NCI-H2029 (cell line): Measurements from ENCODE around the gene CTIF.
A peak's percentile ranks its signal among the peaks of the same experiment; 100 is the strongest.

Experiments
- DNase-seq: peaks from one replicate; lab custom pipeline; 2025; lab: John Stamatoyannopoulos, UW

CTIF gene

DNA sequence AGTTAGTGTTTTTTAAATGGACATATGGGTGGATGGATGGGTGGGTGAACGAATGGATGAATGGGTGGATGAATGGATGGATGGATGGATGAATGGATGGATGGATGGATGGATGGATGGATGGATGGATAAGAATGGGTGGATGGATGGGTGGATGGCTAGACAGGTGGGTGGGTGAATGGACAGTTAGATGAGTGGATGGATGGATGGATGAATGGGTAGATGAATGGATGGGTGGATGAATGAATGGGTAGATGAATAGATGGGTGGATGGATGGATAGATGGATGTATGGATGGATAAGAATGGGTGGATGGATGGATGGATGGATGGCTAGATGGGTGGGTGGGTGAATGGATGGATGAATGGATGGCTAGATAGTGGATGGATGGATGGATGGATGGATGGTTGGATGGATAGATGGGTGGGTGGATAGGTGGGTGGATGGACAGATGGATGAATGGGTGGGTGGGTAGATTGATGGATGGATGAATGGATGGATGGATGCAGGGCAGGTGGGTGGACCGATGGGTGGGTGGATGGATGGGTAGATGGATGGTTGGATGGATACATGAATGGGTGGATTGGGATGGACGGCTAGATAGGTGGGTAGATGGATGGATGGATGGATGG is 64.0 kb downstream of the CTIF start:
- DNase-seq, result no peak

DNA sequence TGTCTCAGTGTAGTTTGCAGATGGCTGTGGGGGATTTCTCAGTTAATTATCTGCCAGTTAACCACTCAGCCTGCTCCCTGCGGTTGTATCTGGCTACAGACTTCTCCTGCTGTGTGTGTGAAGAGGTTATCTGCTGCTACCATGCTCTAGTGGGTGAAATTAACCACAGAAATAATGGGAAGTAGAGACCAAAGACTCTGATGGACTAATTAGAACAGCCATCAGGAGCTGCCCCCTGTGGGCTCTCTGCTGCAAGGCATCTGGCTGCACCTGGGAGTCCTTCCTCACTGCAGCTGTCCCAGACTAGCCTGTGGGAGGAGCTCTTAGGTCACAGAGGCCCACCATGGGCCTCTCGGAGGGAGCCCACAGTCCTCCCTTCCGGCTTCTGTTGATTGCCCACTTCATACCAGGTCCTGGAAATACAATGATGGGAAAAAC is 66.6 kb downstream of the CTIF start:
- DNase-seq, result no peak

DNA sequence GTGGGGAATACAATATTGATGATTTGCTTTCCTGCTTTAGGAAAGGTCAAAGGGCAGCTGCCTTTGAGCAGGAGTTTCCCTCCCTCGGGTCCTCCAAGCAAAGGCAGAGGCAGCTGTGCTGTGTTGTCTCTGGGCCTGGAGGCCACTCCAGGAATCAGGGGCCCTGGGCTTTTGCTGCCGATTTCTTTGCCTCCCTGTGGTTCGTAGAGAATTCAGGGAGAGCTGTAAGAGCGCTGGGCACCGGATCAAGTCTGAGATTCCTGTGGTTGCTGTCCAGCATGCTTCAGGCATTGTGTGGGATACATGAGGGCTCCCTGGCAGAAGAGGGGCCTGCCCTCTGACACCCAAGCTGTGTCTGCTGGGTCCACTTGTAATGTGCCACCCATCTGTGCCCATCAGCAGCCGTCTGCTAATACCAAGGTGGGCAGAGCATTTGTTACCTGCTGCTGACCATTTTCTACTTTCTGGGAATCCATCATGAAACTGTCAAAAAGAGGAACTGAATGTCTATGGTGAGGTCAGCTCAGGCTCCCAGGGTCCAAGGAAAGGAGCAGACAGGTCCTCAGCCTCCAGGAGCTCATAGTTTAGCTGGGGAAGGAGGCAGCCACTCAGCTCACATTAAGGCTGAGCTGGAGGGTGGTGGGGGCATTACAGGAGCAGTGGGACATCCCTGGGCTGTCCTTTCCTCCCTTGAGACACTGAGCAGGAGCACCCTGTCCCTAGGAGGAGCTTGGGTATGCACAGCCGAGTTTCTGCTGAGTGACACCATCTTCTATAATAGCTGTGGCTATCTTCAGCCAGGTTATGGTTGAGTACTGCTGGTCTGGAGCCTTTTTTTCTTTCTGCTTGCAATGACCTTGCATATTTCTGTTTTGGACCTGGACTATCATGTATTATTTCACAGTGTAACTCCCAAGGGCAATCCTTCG is 68.5 kb downstream of the CTIF start:
- DNase-seq, result no peak

DNA sequence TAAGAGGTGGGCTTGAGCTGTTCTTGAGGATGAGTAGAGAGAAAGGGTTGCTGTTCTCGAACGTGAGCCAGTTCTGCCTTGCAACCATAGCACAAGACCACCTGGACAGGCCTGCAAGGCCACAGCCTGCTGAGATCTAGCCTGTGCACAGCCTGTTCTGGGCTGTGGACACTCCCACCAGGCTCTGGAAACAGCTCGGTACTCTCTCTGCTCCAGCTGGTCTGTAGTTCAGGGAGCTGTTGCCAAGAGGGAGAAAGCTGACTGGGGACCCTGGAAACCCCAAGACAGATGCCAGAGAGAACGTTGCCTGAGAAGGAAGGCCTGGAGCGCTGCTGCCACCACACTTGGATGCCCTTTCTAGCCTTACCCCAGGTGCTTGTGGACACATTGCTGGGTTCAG is 69.8 kb downstream of the CTIF start:
- no peak for DNase-seq

DNA sequence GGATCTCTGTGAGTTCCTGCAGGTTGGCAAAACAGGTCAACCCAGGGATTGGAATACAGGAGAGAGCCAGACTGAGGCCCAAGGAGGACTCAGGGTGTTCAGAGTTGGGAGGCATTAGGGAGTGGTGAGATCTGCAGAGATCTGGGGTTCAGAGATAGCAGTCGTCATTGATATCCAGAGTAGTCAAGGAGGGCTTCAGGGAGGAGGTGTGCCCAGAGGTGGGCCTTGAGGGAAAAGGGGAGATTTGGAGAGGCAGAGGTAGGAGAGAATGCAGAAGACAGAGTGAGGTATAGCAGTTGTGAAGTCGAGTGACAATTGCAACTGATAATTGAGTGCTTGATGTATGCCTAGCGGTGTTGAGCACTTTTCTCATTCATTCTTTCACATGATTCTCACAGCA is 70.3 kb downstream of the CTIF start:
- no peak for DNase-seq

DNA sequence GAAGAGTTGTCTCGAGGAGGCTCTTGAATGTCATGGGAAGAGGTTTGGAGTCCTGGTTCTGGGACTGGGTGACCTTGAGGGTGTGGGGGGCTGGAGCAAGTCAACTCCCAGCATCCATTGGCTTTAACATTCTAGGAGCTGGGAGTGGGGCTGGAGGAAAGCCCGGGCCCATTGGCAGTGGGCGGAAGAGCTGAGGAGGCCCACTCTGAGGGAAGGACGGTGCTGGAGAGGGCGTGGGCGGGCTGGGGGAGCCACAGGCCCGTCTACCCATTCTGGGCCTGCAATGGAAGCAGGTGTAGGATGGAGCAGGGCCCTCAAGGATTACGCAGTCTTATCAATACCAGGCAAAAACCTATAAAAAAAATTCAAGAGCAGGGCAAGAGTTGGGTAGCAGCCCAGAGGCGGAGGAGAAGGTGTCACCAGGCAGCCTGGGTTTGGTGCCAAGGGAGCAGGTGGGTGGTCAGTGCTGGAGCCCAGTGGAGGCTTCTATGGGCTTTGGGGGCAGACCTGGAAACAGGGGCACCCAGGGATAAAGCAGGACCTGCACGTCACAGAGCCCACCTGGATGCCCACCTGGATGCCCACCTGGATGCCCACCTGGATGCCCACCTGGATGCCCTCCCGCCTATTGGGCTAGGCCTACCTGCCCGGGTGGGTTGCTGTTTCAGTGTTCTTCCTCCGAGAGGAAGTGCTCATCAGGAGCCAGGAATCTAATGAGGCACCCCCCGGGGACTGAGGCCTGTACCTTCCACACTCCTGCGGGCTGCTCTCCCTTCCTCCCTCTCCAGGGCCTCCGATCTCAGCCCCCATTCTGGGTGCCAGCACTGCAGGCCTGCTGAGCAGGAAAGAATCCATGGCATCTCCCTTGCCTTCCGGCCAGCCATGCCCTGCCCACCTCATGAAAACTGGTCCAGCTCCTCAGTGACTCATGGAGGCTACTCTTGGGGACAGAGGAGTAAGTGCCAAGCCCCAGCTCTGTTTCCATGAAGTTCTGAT is 71.3 kb downstream of the CTIF start:
- DNase-seq, result no peak

DNA sequence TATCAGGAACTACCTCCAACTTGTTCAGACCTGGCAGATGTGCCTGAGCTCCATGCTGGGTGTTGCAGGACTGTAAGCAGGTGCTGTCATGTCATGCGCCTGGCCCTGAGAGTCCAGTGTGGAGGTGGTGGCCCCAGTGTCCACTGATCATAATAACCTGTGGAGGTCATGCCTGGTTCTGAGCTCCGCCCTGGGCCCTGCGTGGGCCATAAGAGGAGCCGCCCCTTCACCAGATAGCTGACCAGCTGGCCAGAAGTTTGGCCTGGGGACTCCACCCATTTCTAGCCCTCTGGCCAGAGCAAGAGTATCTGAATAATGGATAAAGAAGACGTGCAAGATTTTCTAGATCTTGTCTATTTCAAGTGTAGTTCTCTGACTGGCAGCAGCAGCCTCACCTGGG is 72.4 kb downstream of the CTIF start:
- no peak for DNase-seq

DNA sequence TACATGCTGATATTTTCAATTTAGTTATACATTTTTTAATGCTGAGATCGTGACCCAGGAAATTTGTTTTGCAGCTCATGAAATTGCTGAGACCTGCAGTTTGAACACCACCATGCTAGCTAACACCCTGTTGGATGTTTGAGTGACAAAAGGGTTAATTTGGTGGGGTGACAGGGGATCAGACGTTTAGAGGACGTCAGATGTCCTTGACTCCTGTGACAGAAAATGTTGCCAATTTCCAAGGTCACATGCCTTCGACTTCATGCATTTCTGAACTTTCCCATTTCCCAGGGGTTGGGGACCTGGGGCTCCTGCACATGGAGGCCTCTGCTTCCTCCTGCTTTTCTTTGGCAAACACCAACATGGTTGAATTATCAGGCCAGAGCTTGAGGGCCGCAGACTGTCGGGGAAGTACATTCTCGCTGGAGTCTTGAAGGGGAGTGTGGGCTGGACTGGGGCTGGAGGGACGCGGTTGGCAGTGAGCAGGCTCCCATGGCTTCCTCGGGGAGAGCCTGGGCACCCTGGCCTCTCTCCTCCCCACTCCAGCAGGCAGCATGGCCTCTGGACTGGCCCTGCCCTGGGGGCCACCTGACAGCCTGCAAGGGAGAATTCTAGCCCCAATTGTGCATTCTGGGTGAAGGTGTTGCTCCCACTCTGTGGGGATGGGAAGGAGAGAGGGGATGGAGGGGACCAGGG is 73.1 kb downstream of the CTIF start:
- DNase-seq, result no peak

DNA sequence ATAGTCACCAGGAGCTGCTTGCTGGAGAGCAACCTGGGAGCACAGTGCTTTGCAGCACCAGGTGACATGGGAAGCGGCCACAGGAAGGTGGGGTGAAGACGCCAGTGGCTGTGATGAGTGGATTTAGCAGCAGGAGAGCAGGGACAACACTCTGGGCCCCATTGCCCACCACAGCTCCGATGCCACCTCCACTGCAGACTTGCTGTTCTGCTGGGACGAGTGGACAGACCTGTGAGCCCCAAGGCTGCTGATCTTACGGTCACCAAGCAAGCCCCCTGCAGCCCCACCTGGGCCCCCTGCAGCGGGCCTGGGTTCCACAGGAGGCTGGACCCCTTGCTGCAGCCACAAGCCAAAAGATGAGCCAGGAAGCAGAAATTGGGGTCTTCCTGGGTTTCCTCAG is 73.7 kb downstream of the CTIF start:
- no peak for DNase-seq

DNA sequence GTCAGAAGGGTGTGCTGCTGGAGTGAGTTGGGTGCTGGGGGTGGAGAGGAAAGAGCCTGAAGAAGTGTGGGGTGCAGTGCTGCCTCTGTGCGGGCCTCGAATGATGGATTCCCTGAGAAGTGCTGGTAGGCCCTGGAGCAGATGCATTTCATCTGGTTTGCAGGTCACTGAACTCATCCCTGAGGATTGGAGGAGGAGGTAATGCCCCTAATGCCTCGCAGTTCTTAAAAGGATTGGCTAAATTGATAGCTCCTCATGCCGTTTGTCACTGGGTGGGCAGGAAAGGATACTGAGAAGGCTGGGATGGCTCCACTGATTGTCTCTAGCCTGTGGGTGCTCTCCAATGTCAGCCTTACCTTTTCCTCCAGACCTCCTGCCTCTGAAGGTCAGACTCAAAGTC is 74.1 kb downstream of the CTIF start:
- no peak for DNase-seq

DNA sequence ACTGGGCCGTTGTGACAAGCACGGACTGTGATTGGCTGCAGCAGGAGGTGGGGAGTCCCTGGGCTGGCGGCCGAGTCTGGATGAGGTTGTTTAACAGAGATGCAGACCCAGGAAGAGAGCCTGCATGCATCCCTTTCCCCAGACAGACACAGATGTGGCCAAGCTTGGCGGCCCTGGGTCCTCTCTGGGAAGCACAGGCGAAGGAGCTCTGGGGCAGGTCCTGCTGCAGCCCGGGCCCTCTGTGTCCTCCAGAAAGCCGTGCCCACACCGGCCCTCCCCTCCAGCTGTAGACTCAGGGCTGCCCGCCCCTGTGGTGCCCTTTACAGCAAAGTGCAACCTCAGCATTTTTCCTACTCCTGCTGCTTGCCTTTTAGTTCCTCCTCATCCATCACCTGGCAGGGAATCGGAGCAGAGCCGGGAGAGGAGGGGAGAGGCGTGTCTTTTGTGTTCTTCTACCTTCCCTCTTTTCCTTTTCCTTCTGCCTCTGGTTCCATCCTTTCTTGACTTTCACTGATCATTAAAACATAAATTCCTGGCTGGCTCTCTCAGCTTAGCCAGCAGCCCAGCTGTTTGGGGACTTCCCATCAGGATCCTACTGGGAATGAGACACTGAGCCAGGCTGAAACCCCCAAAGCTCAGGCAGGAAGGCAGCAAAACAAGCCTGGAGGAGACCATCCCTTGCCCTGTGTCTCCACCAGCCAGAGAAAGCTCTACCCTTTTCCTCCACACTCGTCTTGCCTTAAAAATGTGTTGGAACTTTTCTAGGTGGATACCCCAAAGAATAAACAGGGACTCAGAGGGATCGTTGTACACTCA is 75.0 kb downstream of the CTIF start:
- DNase-seq, result no peak

DNA sequence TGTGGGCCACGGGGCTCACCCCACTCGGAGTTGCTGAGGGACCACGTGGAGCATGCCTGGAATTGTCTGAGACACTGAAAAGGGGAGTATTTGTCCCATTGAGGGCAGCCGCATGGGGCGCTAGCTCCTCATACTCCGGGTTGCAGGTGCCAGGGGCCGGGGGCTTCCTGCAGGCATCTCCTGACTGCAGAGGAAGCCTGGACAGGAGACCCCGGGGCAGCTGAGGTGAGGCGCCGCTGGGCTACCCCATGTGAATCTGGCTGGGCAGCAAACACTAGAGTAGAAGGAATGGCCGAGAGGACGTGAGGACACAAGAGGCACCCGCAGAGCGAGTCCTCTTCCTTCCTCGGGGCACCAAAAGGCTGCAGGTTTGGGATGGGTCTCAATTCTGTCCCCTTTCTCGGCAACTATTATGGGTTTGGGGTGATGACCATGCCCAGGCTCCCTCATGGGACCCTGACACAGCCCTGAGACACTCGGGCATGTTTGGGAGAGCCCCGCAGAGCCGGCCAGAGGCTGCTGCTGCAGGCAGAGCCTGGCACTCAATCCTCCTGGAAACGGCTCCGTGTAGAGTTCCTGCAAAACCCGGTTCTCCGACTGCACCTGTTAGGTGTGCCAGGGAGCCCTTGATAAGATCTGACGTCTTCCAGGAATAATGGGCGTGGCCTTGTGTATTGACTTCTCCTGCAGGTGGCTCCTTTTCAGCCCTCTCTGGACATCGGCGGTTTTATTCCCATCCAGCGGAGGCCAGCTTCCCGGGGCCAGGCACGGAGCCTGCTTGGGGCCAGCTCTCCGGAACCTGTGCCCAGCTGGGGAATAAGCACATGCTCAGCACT is 77.0 kb downstream of the CTIF start:
- DNase-seq, result peak; percentile 47

DNA sequence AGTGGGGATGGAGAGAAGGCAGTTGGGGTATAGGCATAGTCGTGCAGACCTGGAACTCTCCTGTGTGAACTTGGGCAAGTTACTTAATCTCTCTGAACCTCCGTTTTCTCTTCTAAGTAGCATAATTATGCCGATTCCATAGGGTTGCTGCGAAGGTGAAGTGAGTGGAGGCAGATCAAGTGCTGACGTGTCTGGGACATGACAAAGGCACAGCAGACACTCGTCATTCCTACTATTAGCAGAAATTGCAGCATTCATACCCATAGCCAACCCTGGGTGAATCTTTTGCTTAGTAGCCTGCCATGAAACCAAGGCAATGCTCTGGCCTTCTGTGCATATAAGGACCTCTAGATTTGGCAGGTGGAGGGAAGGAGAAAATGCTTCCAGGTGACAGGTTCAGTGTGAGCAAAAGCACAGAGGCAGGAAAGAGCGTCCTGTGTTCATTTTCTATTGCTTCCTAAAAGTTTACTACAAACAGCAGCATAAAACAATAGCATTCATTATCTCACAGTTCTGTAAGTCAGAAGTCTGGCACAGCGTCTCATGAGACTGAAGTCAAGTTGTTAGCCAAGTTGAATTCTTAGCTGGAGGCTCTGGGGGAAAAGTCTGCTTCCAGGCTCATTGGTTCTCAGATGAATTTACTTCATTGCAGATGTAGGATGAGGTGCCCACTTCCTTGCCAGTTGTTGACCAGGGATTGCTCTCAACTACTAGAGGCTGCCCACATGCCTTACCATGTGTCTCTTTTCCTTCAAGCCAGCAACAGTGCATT is 77.8 kb downstream of the CTIF start:
- no peak for DNase-seq

DNA sequence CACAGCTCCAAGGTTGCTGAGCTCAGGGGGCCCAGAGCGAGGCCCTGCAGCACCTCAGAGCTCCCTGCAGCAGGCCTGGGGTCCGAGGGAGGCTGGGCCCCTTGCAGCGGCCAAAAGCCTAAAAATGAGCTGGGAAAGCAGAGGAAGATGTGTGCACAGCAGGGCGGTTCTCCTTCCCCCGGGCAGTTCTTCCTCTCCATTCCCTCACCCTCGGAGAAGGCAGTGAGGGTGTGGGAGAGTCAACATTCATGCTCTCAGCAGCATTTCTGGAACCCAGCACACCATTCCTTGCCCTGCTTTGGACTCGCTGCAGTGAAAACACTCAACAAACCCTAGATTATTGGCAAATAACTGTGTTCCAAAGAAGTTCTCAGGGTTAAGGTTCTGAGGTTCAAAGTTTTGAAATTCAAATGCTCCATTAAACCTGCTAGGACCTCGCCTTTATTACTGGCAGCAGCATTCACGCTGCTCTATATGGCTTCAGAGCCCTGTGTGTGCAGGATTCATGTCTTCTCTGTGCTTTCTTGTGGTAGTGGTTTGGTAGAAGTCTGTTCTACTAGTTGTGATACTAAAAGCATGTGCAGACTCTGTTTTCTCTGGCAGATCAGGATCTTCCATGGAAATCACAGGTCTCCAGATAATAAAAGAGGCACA is 79.1 kb downstream of the CTIF start:
- no peak for DNase-seq

DNA sequence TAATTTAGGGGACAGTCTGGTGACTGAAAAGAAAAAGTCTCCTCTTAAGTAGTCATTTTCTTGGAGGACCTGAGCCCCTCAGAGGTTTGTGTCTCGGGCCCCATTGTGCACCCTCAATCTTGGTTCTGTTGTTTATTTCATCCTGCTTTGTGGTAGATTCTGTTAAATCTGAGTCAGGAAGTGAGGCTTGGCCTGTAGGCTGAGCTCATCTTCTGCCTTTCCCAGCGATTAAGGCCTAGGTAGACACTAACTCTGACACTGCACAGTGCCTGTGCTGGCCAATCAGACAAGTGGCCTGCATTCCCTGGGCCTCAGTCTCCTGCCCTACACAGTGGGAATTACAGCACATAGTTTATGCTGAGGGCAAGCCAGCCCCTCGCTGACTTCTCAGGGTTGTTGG is 80.2 kb downstream of the CTIF start:
- DNase-seq, result no peak

DNA sequence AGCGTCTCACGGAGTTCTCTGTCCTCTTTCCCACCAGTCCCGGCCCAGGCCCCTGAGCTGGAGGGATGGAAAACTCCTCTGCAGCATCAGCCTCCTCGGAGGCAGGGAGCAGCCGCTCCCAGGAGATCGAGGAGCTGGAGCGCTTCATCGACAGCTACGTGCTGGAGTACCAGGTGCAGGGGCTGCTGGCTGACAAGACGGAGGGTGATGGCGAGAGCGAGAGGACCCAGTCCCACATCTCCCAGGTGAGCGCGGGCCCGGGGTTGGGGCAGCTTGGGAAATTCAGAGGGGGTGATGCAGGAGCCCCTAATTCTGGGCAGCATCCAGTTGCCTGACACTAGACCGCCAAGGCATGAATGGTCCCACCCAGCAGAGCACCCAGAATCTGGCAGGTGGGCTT is 80.7 kb downstream of the CTIF start:
- no peak for DNase-seq

DNA sequence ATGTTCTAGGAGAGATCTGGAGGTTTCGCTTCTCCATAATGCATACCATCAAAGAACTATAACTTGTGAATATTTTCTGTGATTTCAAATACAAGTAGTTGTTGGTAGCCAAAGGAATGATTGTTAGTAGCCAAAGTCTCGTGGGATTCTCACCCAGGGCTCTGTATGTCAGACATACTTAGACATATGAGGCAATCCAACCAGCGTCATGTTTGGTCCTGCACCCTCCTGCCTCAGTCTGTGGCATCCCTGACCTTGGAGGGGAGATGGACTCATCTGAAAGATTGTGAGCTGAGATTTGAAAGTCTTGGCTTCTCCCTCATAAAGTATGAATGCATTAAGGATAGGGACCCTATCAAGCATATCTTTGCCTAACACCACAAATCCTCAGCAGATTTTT is 81.2 kb downstream of the CTIF start:
- no peak for DNase-seq

DNA sequence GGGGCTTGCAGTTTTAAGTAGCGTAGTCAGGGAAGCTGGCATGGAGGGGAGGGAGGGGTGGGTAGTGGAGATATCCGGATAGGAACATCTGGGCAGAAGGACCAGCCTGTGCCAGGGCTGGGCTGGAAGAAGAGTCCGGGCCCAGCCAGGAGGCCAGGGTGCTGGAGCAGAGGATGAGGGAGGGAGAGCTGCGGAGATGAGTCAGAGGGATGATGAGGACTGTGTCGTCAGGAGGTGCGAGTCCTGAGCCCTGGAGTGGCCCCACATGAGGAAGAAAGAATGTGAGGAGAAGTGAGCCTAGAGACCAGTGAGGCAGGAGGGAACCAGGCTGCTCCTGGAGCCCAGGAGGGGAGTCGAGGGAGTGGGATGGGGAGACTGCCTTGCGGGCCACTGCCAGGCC is 82.4 kb downstream of the CTIF start:
- no peak for DNase-seq
